Spleen (tissue), 7 donors: ENCODE data around the gene TPRX1.

ENCODE experiments used
- CTCF ChIP-seq, 11 experiments: fragments of 200-600 bp in 7 of 11; fragments of 450-650 bp in 4 of 11; sonication (generic) in 4 of 11; IDR thresholded peaks in 8 of 11; conservative IDR thresholded peaks in 3 of 11; 1 replicate in 7 of 11; 2 replicates in 4 of 11; pipeline versions ENCODE4 v1.4.0 to v1.8.0; 2016 to 2021; ENCODE audit warnings: antibody characterized with exemption in 11 of 11, inconsistent platforms in 4 of 11, mild to moderate bottlenecking in 1 of 11
- POLR2A ChIP-seq, 3 donors: fragments of 450-650 bp; IDR thresholded peaks; one replicate each; pipeline ENCODE4 v1.5.1; 2017; ENCODE audit warnings: antibody characterized with exemption in 3 of 3, mild to moderate bottlenecking in 1 of 3
- POLR2AphosphoS5 ChIP-seq, 3 donors: sonication (generic); formaldehyde crosslinking; IDR thresholded peaks; one replicate each; pipeline ENCODE4 v1.5.1; 2017; ENCODE audit warnings: antibody characterized with exemption in 3 of 3
- donor health status: DM: no; HTN: no; CAD: no; lungs with moderate emphysema.
- donor health status: DM: no; HTN: no; CAD: no.
- donor health status: DM: no; HTN: no; CAD: no.

- TF ChIP-seq POLR2A (IDR thresholded peaks at IDR 0.05) (no peak), CTCF (IDR thresholded peaks at IDR 0.05 in 8 of 11, conservative IDR thresholded peaks at IDR 0.05 in 3 of 11) (no peak), POLR2AphosphoS5 (IDR thresholded peaks at IDR 0.05) (peak in 1 of 3 donors; percentile 1)
Observed at GRCh38 chr19:47755065-47755761, 49.1 kb downstream of the TPRX1 start.
